Vagina (tissue), 2 donors: ENCODE data around the gene C21orf91. TPM values are rescaled to one million over a fixed set of nuclear protein-coding genes. Genes with fewer than 3 reads are reported as not detected.
A peak's percentile ranks its signal among the peaks of the same experiment; 100 is the strongest.

Source experiments
- DNase-seq, 2 donors: peaks; one replicate each; pipeline ENCODE4 v3.0.0-alpha.2; 2017; ENCODE audit errors: extremely low spot score in 2 of 2
- H3K27ac ChIP-seq: fragments of 200-600 bp; sonication (generic); one replicate; pipeline ENCODE4 v1.5.1; 2019
- H3K27me3 ChIP-seq: fragments of 200-600 bp; sonication (generic); one replicate; pipeline ENCODE4 v1.5.1; 2019
- H3K36me3 ChIP-seq, 2 donors: fragments of 200-600 bp; sonication (generic); one replicate each; pipeline ENCODE4 v1.5.1; 2017 to 2019
- H3K4me1 ChIP-seq: fragments of 200-600 bp; sonication (generic); one replicate; pipeline ENCODE4 v1.5.1; 2019
- H3K4me3 ChIP-seq, 2 donors: fragments of 200-600 bp; sonication (generic); 1 replicate in 1 of 2; 2 replicates in 1 of 2; pipeline ENCODE4 v1.5.1; 2016 to 2019
- H3K9me3 ChIP-seq: fragments of 200-600 bp; sonication (generic); one replicate; pipeline ENCODE4 v1.5.1; 2019
- POLR2A ChIP-seq, 2 donors: fragments of 450-650 bp; IDR thresholded peaks; one replicate each; pipeline ENCODE4 v1.6.1; 2017; ENCODE audit warnings: antibody characterized with exemption in 2 of 2, mild to moderate bottlenecking in 2 of 2, moderate library complexity in 2 of 2
- POLR2AphosphoS5 ChIP-seq, 2 donors: sonication (generic); formaldehyde crosslinking; IDR thresholded peaks; one replicate each; pipeline ENCODE4 v1.9.0; 2017; ENCODE audit warnings: antibody characterized with exemption in 2 of 2, mild to moderate bottlenecking in 2 of 2, low read depth in 1 of 2; ENCODE audit not compliant: insufficient read depth in 1 of 2
- intact Hi-C: fragments of 100-400 bp; cut with DNase I; formaldehyde crosslinking; loops from one replicate; pipeline ENCODE4 v1.15.1; 2023
- total RNA-seq: library from RNA; depleted of rRNA; stranded (reverse); fragments of >200 nt; gene quantifications from one replicate; pipeline ENCODE4 v1.2.3, GENCODE V29; 2016
- TF ChIP-seq, protein P1 (sequence below), 3 experiments: fragments of 450-650 bp in 2 of 3; fragments of 200-600 bp in 1 of 3; sonication (generic) in 1 of 3; IDR thresholded peaks; one replicate each; pipeline ENCODE4 v1.5.1; 2017 to 2019; ENCODE audit warnings: antibody characterized with exemption in 3 of 3, mild to moderate bottlenecking in 2 of 3, moderate library complexity in 2 of 3

The C21orf91 gene
- total RNA-seq, 1 donor from 2014 or later = 8.6 TPM

- Histone ChIP-seq H3K4me1 (peaks cover 22% of the 10 kb centered on the region), H3K4me3 (no peak overlapping the region), H3K9me3 (no peaks in the 10 kb centered on the region), H3K27ac (no peak overlapping the region), H3K36me3 (no peaks in the 10 kb centered on the region), H3K27me3 (no peaks in the 10 kb centered on the region)
- intact Hi-C loops = no loop called here
- no peak for DNase-seq
- TF ChIP-seq, protein P1, sequence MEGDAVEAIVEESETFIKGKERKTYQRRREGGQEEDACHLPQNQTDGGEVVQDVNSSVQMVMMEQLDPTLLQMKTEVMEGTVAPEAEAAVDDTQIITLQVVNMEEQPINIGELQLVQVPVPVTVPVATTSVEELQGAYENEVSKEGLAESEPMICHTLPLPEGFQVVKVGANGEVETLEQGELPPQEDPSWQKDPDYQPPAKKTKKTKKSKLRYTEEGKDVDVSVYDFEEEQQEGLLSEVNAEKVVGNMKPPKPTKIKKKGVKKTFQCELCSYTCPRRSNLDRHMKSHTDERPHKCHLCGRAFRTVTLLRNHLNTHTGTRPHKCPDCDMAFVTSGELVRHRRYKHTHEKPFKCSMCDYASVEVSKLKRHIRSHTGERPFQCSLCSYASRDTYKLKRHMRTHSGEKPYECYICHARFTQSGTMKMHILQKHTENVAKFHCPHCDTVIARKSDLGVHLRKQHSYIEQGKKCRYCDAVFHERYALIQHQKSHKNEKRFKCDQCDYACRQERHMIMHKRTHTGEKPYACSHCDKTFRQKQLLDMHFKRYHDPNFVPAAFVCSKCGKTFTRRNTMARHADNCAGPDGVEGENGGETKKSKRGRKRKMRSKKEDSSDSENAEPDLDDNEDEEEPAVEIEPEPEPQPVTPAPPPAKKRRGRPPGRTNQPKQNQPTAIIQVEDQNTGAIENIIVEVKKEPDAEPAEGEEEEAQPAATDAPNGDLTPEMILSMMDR (IDR thresholded peaks at IDR 0.05) = no peak
- no peak for TF ChIP-seq POLR2AphosphoS5 (IDR thresholded peaks at IDR 0.05; ENCODE audit: insufficient read depth in 1 of 2, low read depth in 1 of 2)
- no peak for TF ChIP-seq POLR2A (IDR thresholded peaks at IDR 0.05)
Observed at GRCh38 chr21:17799414-17800164, 19.6 kb downstream of the C21orf91 start.

DNA sequence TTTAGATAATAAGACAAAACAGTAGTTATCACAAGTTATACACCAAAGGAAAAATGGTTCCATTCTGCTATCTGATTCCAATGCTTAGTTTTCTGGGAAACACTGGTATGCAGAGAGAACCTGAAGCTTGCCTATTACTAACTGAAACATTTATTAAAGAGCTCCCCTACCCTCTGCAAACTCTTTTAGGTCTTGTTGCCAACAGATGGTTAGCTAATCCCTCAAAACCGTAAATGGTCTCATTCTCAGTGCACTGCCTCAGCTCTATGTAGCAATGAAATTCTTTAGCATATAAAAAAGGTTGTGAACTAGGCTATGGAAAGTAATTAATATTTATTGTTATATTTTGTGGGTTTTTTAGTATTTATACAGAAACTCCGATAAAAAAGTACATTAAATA is 20.4 kb downstream of the C21orf91 start:
- H3K9me3 ChIP-seq = no peaks in the 10 kb centered on the region
- H3K4me1 ChIP-seq = peaks cover 27% of the 10 kb centered on the region
- no peak for DNase-seq
- TF ChIP-seq, protein P1 (IDR thresholded peaks at IDR 0.05) = no peak
- TF ChIP-seq POLR2A (IDR thresholded peaks at IDR 0.05) (no peak), POLR2AphosphoS5 (IDR thresholded peaks at IDR 0.05; ENCODE audit: insufficient read depth in 1 of 2, low read depth in 1 of 2) (no peak)
- no peak overlapping the region for H3K4me3 ChIP-seq
- no peak overlapping the region for H3K27ac ChIP-seq
- H3K36me3 ChIP-seq = no peaks in the 10 kb centered on the region
- intact Hi-C loops = no loop called here
- H3K27me3 ChIP-seq = no peaks in the 10 kb centered on the region

DNA sequence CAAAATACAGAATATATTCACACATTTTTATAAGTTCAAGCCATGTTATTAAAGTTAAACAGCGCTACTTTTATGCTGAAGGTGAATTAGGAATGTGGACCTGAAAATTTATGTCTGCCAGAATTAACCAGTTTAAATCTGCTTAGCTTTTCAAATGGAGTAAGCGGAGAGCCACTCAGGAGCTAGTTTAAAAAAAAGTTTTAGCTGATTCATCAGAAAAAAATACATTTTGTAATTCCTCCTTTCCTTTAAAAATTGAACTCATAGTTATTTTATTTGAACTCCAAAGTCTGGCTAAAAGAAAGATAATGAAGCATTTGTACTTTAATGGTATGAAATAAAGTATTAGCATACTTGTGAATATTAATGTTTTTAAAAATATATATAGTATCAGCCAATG is 21.2 kb downstream of the C21orf91 start:
- intact Hi-C loops = no loop called here
- Histone ChIP-seq H3K27ac (no peak overlapping the region), H3K36me3 (no peaks in the 10 kb centered on the region), H3K9me3 (no peaks in the 10 kb centered on the region), H3K4me1 (peaks cover 27% of the 10 kb centered on the region), H3K27me3 (no peaks in the 10 kb centered on the region), H3K4me3 (no peak overlapping the region)
- DNase-seq = no peak
- TF ChIP-seq POLR2A (IDR thresholded peaks at IDR 0.05) (no peak), POLR2AphosphoS5 (IDR thresholded peaks at IDR 0.05; ENCODE audit: insufficient read depth in 1 of 2, low read depth in 1 of 2) (no peak)
- TF ChIP-seq, protein P1 (IDR thresholded peaks at IDR 0.05) = no peak

DNA sequence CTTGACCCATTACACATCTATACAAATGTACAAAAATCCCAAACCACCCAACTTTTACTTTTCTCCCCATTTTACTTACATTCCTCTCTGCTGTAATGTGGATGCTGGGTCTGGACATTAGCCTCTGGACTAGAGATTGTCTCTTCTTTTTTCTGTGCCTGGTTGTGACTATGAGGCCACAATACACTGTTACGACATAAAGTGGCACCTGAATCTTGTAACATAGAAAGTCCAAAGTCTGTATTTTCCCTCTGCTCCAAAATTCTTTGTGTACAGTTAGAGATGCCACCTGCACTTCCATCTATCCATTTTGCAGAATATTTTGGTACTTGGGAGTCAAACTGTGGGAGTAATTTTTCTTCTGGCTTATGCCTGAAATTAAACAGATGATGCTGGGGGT is 22.7 kb downstream of the C21orf91 start:
- Histone ChIP-seq H3K27me3 (no peaks in the 10 kb centered on the region), H3K27ac (peak overlapping the region; percentile 5), H3K36me3 (no peaks in the 10 kb centered on the region), H3K9me3 (no peaks in the 10 kb centered on the region), H3K4me1 (peaks cover 27% of the 10 kb centered on the region), H3K4me3 (no peak overlapping the region)
- intact Hi-C loops = no loop called here
- TF ChIP-seq POLR2A (IDR thresholded peaks at IDR 0.05) = no peak
- TF ChIP-seq, protein P1 (IDR thresholded peaks at IDR 0.05) = no peak
- TF ChIP-seq POLR2AphosphoS5 (IDR thresholded peaks at IDR 0.05; ENCODE audit: insufficient read depth in 1 of 2, low read depth in 1 of 2) = no peak
- DNase-seq = no peak

GRCh38 chr21:17796037-17796403 is 23.1 kb downstream of the C21orf91 start:
- no peaks in the 10 kb centered on the region for H3K36me3 ChIP-seq
- no peaks in the 10 kb centered on the region for H3K9me3 ChIP-seq
- DNase-seq = no peak
- no peaks in the 10 kb centered on the region for H3K27me3 ChIP-seq
- peaks cover 27% of the 10 kb centered on the region for H3K4me1 ChIP-seq
- TF ChIP-seq POLR2A (IDR thresholded peaks at IDR 0.05) (no peak), POLR2AphosphoS5 (IDR thresholded peaks at IDR 0.05; ENCODE audit: insufficient read depth in 1 of 2, low read depth in 1 of 2) (no peak)
- TF ChIP-seq, protein P1 (IDR thresholded peaks at IDR 0.05) = no peak
- intact Hi-C loops = no loop called here
- no peak overlapping the region for H3K4me3 ChIP-seq
- peak overlapping the region; percentile 10 for H3K27ac ChIP-seq
